ENCODE results near the gene NOS1AP.

NOS1AP gene

DNA sequence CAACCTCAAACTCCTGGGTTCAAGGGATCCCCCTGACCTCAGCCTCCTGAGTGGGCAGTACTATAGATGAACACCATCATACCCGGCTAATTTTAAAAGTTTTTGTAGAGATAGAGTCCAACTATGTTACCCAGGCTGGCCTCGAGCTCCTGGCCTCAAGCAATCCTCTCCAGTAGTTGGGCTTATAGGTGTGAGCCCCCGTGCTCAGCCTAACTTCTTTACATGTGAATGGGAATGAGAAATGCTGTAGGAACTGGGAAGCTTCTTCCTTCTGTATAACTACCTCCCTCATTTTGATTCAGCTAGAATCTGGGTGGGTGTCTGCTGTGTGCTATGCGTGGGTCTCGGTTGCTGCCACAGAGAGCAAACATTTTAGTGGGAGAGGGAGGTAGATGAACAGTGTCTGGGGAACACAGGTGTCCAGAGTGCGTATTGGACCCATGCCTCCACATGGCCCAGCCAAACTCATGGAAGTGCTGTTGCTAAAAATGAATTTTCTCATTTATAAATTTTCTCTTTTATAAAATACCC is 150.6 kb downstream of the NOS1AP start:
- Histone ChIP-seq H3K9me2 (replicated peaks; ENCODE audit: insufficient read depth, low read length) (no peaks in the 10 kb centered on the region), H3K79me2 (ENCODE audit: low read length) (no peaks in the 10 kb centered on the region), H3K4me2 (ENCODE audit: low read depth, low read length) (no peak overlapping the region), H3K4me1 (ENCODE audit: low read length) (no peaks in the 10 kb centered on the region), H3K9ac (ENCODE audit: low read length) (no peak overlapping the region), H3F3A (ENCODE audit: insufficient read depth, low read length) (no peaks in the 10 kb centered on the region), H4K20me1 (ENCODE audit: insufficient read depth, low read length) (no peaks in the 10 kb centered on the region), H3K27ac (ENCODE audit: low read length) (no peak overlapping the region), H2AFZ (ENCODE audit: low read length) (no peak overlapping the region), H3K36me3 (replicated peaks; ENCODE audit: insufficient read depth, low read length) (no peaks in the 10 kb centered on the region), H3K9me3 (replicated peaks; ENCODE audit: insufficient read depth, low read length) (no peaks in the 10 kb centered on the region), H3K27me3 (replicated peaks; ENCODE audit: insufficient read depth, low read length) (no peaks in the 10 kb centered on the region), H3K4me3 (ENCODE audit: low read length) (no peak overlapping the region)
- TF ChIP-seq EZH2phosphoT487 (IDR thresholded peaks at IDR 0.05; ENCODE audit: low read length) (no peak), CTCF (IDR thresholded peaks at IDR 0.05; ENCODE audit: low read length) (no peak), EZH2 (optimal IDR thresholded peaks at IDR 0.05; ENCODE audit: low read depth, low read length) (no peak)
- DNase-seq = no peak

GRCh38 chr1:162222014-162222413 is 152.5 kb downstream of the NOS1AP start:
- Histone ChIP-seq H3K4me3 (ENCODE audit: low read length) (no peak overlapping the region), H4K20me1 (ENCODE audit: insufficient read depth, low read length) (no peaks in the 10 kb centered on the region), H3K27me3 (replicated peaks; ENCODE audit: insufficient read depth, low read length) (no peaks in the 10 kb centered on the region), H3F3A (ENCODE audit: insufficient read depth, low read length) (no peaks in the 10 kb centered on the region), H3K9ac (ENCODE audit: low read length) (no peak overlapping the region), H3K4me2 (ENCODE audit: low read depth, low read length) (no peak overlapping the region), H3K79me2 (ENCODE audit: low read length) (no peaks in the 10 kb centered on the region), H3K36me3 (replicated peaks; ENCODE audit: insufficient read depth, low read length) (no peaks in the 10 kb centered on the region), H2AFZ (ENCODE audit: low read length) (no peak overlapping the region), H3K27ac (ENCODE audit: low read length) (no peak overlapping the region), H3K9me3 (replicated peaks; ENCODE audit: insufficient read depth, low read length) (no peaks in the 10 kb centered on the region), H3K4me1 (ENCODE audit: low read length) (no peaks in the 10 kb centered on the region), H3K9me2 (replicated peaks; ENCODE audit: insufficient read depth, low read length) (no peaks in the 10 kb centered on the region)
- DNase-seq = no peak
- TF ChIP-seq EZH2phosphoT487 (IDR thresholded peaks at IDR 0.05; ENCODE audit: low read length) (no peak), CTCF (IDR thresholded peaks at IDR 0.05; ENCODE audit: low read length) (no peak), EZH2 (optimal IDR thresholded peaks at IDR 0.05; ENCODE audit: low read depth, low read length) (no peak)

- no peak for TF ChIP-seq EZH2phosphoT487 (IDR thresholded peaks at IDR 0.05; ENCODE audit: low read length)
- no peak for TF ChIP-seq CTCF (IDR thresholded peaks at IDR 0.05; ENCODE audit: low read length)
- no peak for TF ChIP-seq EZH2 (optimal IDR thresholded peaks at IDR 0.05; ENCODE audit: low read depth, low read length)
- Histone ChIP-seq H3K4me2 (ENCODE audit: low read depth, low read length) (no peak overlapping the region), H3K9ac (ENCODE audit: low read length) (no peak overlapping the region), H3K79me2 (ENCODE audit: low read length) (no peaks in the 10 kb centered on the region), H3K27ac (ENCODE audit: low read length) (no peak overlapping the region), H2AFZ (ENCODE audit: low read length) (no peak overlapping the region), H4K20me1 (ENCODE audit: insufficient read depth, low read length) (no peaks in the 10 kb centered on the region), H3K9me3 (replicated peaks; ENCODE audit: insufficient read depth, low read length) (no peaks in the 10 kb centered on the region), H3K36me3 (replicated peaks; ENCODE audit: insufficient read depth, low read length) (no peaks in the 10 kb centered on the region), H3K4me3 (ENCODE audit: low read length) (no peak overlapping the region), H3K27me3 (replicated peaks; ENCODE audit: insufficient read depth, low read length) (no peaks in the 10 kb centered on the region), H3K9me2 (replicated peaks; ENCODE audit: insufficient read depth, low read length) (no peaks in the 10 kb centered on the region), H3K4me1 (ENCODE audit: low read length) (no peaks in the 10 kb centered on the region), H3F3A (ENCODE audit: insufficient read depth, low read length) (no peaks in the 10 kb centered on the region)
- DNase-seq = no peak
Measured at GRCh38 chr1:162222730-162223129, 153.2 kb downstream of the NOS1AP start.
